GM13976 (cell line): ENCODE results near the gene SLC25A34.

Experiments
- DNase-seq: peaks from one replicate; pipeline ENCODE4 v3.0.0; 2012; ENCODE audit warnings: low spot score
- in situ Hi-C: fragments of 300-500 bp; cut with MboI; formaldehyde crosslinking; loops from one replicate; pipeline ENCODE4 v1.12.0; 2022; ENCODE audit warnings: low sequenced_read_pairs, mixed read lengths, inconsistent platforms; ENCODE audit not compliant: unreplicated experiment
- TF ChIP-seq, protein P1 (sequence below): IDR thresholded peaks from 2 replicates; pipeline ENCODE4 v1.5.1; 2012; ENCODE audit warnings: borderline replicate concordance, mild to moderate bottlenecking; ENCODE audit not compliant: insufficient read depth; ENCODE audit errors: extremely low read depth, missing control alignments, control extremely low read depth

Gene SLC25A34

DNA sequence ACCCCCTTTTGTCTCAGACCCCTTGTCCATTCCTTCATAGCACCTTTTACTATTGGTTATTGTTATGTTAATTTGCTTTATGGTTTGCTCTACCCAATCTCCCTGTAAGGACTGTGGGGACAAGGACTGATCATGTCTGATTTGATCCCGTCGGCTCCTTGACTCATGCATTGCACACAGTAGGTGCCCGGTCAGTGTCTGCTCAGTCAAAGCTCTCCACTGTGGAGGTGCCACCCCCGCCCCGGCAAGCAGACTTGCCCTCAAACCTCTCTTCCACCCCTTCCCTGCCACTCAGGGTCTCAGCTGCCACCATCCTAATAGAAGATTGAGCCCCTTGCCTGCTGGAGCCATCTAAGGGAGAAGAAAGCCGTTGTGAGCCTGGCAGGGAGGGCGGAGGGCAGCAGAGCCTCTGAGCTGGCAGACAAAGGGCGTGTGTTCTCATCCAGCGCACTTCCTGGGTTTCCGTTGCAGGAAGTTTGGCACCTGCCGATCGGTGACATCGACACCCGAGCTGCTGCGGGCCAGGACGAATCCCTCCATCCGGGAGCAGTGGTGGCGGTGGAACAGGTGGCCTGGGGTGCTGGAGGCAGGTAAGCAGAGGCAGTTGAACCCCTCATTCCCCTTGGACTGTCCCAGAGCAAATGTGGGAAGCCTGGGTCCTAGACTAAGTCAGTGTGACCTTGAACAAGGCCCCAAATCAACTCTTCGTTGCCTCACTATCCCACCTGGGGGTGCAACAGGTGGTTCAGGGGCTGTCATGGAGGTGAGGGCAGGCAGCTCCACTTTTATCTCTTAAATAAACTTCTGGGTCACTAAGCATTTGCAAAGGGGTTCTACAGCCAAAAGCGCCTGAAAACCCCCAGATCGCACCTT, 20.3 kb downstream of the SLC25A34 start:
- TF ChIP-seq, protein P1, sequence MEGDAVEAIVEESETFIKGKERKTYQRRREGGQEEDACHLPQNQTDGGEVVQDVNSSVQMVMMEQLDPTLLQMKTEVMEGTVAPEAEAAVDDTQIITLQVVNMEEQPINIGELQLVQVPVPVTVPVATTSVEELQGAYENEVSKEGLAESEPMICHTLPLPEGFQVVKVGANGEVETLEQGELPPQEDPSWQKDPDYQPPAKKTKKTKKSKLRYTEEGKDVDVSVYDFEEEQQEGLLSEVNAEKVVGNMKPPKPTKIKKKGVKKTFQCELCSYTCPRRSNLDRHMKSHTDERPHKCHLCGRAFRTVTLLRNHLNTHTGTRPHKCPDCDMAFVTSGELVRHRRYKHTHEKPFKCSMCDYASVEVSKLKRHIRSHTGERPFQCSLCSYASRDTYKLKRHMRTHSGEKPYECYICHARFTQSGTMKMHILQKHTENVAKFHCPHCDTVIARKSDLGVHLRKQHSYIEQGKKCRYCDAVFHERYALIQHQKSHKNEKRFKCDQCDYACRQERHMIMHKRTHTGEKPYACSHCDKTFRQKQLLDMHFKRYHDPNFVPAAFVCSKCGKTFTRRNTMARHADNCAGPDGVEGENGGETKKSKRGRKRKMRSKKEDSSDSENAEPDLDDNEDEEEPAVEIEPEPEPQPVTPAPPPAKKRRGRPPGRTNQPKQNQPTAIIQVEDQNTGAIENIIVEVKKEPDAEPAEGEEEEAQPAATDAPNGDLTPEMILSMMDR, result no peak
- in situ Hi-C loops, result no loop called here
- no peak for DNase-seq

DNA sequence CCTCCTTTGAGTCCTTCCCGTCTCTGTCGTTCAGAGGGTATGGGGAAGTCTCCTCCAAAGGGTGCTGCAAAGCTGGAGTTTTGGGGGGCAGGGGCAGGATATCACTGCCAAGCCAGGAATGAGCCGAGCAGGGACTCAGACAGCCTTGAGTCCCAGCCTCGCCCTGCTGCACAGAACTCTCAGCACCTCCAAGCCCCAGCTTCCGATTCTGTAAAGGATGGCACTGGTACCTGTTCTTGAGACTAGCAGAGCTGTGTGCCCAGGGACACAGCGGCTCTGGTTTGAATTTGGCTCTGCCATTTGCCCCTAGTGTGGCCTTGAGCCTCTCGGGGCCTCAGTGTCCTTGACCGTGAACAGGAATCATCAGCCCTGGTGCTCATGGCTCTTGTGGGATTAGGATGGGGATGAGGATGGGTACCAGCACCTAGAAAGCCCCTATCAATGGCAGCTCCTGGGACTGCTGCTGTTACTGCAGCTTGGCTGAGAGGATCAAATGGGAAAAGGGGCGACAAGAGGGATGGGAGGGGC, 21.0 kb downstream of the SLC25A34 start:
- in situ Hi-C loops, result no loop called here
- no peak for DNase-seq
- TF ChIP-seq, protein P1, result no peak

DNA sequence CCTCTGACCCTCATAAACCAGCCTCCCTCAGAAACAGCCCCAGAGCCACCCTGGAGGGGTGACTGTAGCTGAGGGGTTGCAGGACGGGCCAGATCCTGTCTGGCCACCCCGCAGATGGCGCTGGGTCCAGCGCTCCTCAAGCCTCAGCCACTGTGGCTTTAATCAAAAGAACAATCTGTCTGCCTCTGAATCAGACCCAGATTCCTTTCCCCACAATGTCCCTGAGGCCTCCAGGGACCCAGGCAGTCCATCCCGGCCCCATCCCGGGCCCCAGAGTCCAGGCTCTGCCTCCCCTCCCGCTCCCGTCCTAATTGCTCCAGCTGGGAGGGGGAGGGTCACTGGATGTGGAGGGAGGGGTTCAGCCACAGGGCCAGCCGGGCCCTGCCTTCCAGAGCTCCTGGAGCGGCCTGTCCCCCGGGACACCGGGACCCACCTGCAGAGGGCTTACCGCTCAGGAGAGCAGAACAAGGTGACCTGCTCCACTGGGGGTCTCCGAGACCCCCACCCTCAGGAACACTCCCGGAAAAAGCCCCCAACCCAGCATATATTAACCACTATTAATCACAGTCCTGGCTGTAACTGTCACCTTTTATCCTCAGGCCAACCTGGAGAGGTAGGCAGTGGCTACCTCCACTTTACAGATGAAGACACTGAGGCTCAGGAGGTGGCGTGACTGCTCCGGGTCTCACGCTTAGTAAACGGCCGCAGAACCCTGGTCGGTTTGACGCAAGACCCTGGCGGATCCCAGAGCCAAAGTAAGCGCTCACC, 21.7 kb downstream of the SLC25A34 start:
- TF ChIP-seq, protein P1, result no peak

DNA sequence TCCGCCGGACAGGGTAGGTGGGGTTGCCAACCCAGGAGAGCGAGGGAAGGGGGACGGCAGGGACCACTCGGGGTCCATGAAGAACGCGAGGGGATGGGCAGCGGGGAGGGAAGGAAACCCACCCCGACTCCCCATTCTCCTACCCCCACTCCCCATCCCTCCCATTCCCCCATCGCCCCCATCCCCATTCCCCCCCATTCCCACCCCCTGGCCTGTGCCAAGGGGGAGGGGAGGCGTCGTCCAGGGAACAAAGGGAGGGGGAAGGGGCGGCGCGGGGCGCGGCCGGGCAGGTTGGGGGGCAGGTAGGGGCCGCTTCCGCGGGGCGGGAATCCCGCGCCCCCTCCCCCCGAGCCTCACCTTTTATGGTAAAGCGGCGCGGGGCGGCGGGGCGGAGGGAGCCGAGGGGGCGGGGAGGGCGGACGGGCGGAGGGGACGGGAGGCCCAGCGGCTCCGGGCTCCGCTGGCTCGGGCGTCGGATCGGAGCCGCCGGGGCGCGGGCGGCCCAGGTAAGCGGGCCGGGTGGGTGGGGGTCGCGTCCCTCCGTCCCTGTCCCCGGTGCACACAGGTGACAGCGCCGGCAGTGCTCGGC, 22.4 kb downstream of the SLC25A34 start, which contains the start of gene FBLIM1:
Gene FBLIM1 (plus strand): TSS at position 453 of the 589 bp plus-strand sequence. CDS start 6,189 bp downstream, outside the sequence.
- TF ChIP-seq, protein P1, result no peak
- in situ Hi-C loops, result no loop called here
- DNase-seq, result no peak

More for the DNA sequence above, 21.7 kb downstream of the SLC25A34 start:
- in situ Hi-C loops, result no loop called here
- no peak for DNase-seq

DNA sequence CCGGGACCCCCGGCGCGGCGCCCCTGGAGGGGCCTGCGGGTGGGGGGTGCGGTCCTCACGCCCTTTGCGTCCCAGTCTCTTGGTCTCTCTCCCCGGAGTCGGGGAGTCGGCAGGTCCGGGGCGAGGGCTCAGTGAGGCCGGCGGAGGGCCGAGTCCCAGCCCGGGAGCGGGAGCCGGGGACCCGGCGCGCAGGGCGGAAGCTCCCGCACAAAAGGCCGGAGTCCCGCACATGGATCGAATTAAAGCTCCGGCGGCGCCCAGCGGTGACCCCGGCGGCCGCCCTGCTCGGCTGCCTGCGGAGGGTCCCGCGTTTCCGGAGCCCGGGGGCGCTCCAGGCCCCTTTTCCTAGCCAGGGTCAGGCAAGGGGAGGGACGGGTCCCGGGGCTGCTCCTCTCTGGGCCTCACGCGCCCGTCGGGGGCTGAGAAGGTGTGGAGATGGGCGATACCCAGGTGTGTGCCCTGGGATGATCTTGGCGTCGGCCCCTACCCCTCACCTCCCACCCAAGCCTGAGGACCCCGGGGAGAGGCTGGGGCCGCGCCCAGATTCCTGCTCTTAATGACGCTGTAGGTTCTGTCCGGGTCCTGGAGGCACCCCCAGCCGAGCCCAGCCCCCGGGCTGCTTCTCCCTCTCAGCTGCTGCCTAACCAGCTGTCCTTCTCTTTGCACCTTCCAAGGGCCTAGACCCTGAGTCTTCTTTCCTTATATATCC, 23.0 kb downstream of the SLC25A34 start:
- TF ChIP-seq, protein P1, result no peak
- in situ Hi-C loops, result no loop called here
- DNase-seq, result peak; percentile 66

DNA sequence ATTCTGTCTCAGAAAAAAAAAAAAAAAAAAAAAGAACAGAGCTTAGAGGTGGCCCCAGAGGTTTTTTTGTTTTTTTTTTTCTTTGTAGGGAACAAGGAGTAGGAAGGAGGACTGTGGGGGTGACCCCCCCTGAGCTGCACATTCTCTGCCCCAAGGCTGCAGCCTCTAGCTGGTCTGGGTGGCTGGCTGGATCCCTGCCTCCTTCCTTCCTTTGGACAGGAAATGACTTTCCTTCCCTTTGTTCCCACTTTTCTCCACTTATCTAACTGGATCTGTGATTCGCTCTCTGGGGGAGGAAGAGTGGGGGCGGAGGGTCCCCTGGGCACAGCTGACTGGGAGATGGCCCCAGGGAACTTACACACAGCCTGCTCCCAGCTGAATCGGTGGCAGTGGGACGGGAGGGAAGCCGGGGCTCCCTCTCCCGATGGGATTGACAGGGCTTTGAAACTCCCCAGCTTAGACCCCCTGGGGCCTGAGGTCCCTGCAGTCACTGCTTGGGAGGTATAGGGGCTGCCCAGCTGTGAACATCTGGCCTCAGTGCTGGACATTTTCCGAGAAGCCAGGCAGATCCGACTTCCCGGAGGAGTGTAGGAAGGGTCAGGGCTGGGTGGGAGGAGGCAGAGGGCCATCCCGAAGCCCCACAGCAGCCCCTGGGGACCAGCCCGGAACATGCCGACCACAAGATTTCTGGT, 24.6 kb downstream of the SLC25A34 start:
- DNase-seq, result no peak
- TF ChIP-seq, protein P1, result no peak
- in situ Hi-C loops, result no loop called here
